Measurements from ENCODE around the gene SHANK1.

The SHANK1 gene

DNA sequence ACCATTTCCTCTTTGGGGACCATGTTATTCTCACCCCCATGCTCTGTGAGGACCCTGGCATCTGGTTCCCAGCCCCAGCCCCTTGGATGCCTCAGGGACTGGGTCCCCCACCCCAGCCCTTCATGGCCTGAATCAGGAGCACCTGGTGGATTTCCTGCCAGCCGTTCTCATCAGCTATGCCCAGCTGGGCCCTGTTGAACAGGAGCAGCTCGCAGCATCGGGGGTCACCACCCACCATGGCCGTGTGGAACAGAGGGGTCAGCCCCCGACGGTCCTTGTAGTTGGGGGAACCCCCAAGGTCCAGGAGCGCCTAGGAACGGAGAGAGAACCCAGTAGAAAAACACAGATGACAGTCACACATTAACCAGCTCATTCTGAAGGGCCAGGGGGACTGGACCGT lies 7.8 kb downstream of the SHANK1 start:
- Histone ChIP-seq H3K4me1 (ENCODE audit: control insufficient read depth, low read length) (peaks cover 12% of the 10 kb centered on the region), H3K4me2 (ENCODE audit: low read length) (no peak overlapping the region), H3K9me3 (ENCODE audit: control insufficient read depth, insufficient read depth, low read length) (no peaks in the 10 kb centered on the region), H3K27me3 (ENCODE audit: control insufficient read depth, low read length) (no peaks in the 10 kb centered on the region), H3K27ac (ENCODE audit: low read depth, low read length) (no peak overlapping the region), H3K79me2 (ENCODE audit: control insufficient read depth, low read length) (no peaks in the 10 kb centered on the region), H3K36me3 (ENCODE audit: control insufficient read depth, low read length) (no peaks in the 10 kb centered on the region), H3K9me2 (replicated peaks; ENCODE audit: control insufficient read depth, low read length) (no peaks in the 10 kb centered on the region), H3F3A (ENCODE audit: control insufficient read depth, insufficient read depth) (no peaks in the 10 kb centered on the region), H3K4me3 (ENCODE audit: low read length) (no peak overlapping the region), H4K20me1 (ENCODE audit: control insufficient read depth, insufficient read depth, low read depth, low read length) (no peaks in the 10 kb centered on the region)
- TF ChIP-seq EZH2phosphoT487 (IDR thresholded peaks at IDR 0.05; ENCODE audit: borderline replicate concordance, low read length) (no peak), CTCF (IDR thresholded peaks at IDR 0.05; ENCODE audit: low read depth, low read length, poor library complexity, severe bottlenecking) (no peak)

DNA sequence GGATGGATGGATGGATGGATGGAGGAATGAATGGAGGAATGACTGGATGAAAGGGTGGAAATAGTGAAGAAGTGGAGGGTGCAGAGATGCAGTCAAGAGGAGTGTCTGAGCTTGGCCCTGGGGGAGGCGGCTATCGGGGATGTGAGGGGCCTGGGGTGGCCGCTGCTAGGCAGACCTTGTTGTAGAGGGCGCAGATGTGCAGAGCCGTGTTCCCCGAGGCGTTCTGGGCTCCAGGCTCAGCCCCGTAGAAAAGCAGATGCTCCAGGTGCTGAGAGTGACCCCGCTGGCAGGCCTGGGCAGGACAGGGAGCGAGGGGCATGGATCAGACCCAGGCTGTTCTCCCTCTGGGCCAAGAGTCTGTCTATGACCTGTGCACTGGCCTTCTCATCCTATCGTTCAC lies 8.4 kb downstream of the SHANK1 start:
- no peaks in the 10 kb centered on the region for H4K20me1 ChIP-seq (ENCODE audit: control insufficient read depth, insufficient read depth, low read depth, low read length)
- H3F3A ChIP-seq (ENCODE audit: control insufficient read depth, insufficient read depth): no peaks in the 10 kb centered on the region
- H3K79me2 ChIP-seq (ENCODE audit: control insufficient read depth, low read length): no peaks in the 10 kb centered on the region
- TF ChIP-seq EZH2phosphoT487 (IDR thresholded peaks at IDR 0.05; ENCODE audit: borderline replicate concordance, low read length) (no peak), CTCF (IDR thresholded peaks at IDR 0.05; ENCODE audit: low read depth, low read length, poor library complexity, severe bottlenecking) (no peak)
- H3K9me2 ChIP-seq (replicated peaks; ENCODE audit: control insufficient read depth, low read length): no peaks in the 10 kb centered on the region
- no peak overlapping the region for H3K4me2 ChIP-seq (ENCODE audit: low read length)
- no peak overlapping the region for H3K27ac ChIP-seq (ENCODE audit: low read depth, low read length)
- peaks cover 12% of the 10 kb centered on the region for H3K4me1 ChIP-seq (ENCODE audit: control insufficient read depth, low read length)
- H3K9me3 ChIP-seq (ENCODE audit: control insufficient read depth, insufficient read depth, low read length): no peaks in the 10 kb centered on the region
- no peaks in the 10 kb centered on the region for H3K27me3 ChIP-seq (ENCODE audit: control insufficient read depth, low read length)
- H3K4me3 ChIP-seq (ENCODE audit: low read length): no peak overlapping the region
- H3K36me3 ChIP-seq (ENCODE audit: control insufficient read depth, low read length): no peaks in the 10 kb centered on the region

DNA sequence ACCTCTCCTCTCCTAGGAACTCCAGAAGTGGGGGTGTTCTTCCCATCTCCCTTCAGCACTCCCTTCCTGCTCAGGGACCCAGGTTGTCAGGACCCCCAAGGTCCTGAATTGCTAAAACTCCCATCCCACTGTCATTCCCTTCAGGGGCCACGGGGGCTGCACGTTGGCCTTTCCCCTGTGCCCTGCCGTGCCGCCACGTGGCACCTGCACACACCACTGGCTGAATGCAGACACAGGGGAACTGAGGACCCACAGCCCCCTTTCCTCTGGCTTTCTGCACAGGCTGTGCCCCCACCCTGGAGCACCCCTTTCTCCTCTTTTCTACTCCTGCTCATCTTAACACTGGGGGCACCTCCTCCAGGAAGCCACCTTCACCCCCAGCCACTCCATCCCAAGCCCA lies 9.0 kb downstream of the SHANK1 start:
- peaks cover 12% of the 10 kb centered on the region for H3K4me1 ChIP-seq (ENCODE audit: control insufficient read depth, low read length)
- H3K27ac ChIP-seq (ENCODE audit: low read depth, low read length): no peak overlapping the region
- no peaks in the 10 kb centered on the region for H3K9me3 ChIP-seq (ENCODE audit: control insufficient read depth, insufficient read depth, low read length)
- no peaks in the 10 kb centered on the region for H3K9me2 ChIP-seq (replicated peaks; ENCODE audit: control insufficient read depth, low read length)
- no peaks in the 10 kb centered on the region for H4K20me1 ChIP-seq (ENCODE audit: control insufficient read depth, insufficient read depth, low read depth, low read length)
- no peaks in the 10 kb centered on the region for H3K79me2 ChIP-seq (ENCODE audit: control insufficient read depth, low read length)
- H3K27me3 ChIP-seq (ENCODE audit: control insufficient read depth, low read length): no peaks in the 10 kb centered on the region
- H3K4me2 ChIP-seq (ENCODE audit: low read length): no peak overlapping the region
- H3F3A ChIP-seq (ENCODE audit: control insufficient read depth, insufficient read depth): no peaks in the 10 kb centered on the region
- H3K4me3 ChIP-seq (ENCODE audit: low read length): no peak overlapping the region
- TF ChIP-seq EZH2phosphoT487 (IDR thresholded peaks at IDR 0.05; ENCODE audit: borderline replicate concordance, low read length): no peak
- no peak for TF ChIP-seq CTCF (IDR thresholded peaks at IDR 0.05; ENCODE audit: low read depth, low read length, poor library complexity, severe bottlenecking)
- no peaks in the 10 kb centered on the region for H3K36me3 ChIP-seq (ENCODE audit: control insufficient read depth, low read length)

- TF ChIP-seq CTCF (IDR thresholded peaks at IDR 0.05; ENCODE audit: low read depth, low read length, poor library complexity, severe bottlenecking) (no peak), EZH2phosphoT487 (IDR thresholded peaks at IDR 0.05; ENCODE audit: borderline replicate concordance, low read length) (no peak)
- no peaks in the 10 kb centered on the region for H4K20me1 ChIP-seq (ENCODE audit: control insufficient read depth, insufficient read depth, low read depth, low read length)
- no peak overlapping the region for H3K4me2 ChIP-seq (ENCODE audit: low read length)
- H3K9me2 ChIP-seq (replicated peaks; ENCODE audit: control insufficient read depth, low read length): no peaks in the 10 kb centered on the region
- no peak overlapping the region for H3K4me3 ChIP-seq (ENCODE audit: low read length)
- H3K79me2 ChIP-seq (ENCODE audit: control insufficient read depth, low read length): no peaks in the 10 kb centered on the region
- no peak overlapping the region for H3K27ac ChIP-seq (ENCODE audit: low read depth, low read length)
- no peaks in the 10 kb centered on the region for H3K27me3 ChIP-seq (ENCODE audit: control insufficient read depth, low read length)
- H3K4me1 ChIP-seq (ENCODE audit: control insufficient read depth, low read length): peaks cover 12% of the 10 kb centered on the region
- no peaks in the 10 kb centered on the region for H3K9me3 ChIP-seq (ENCODE audit: control insufficient read depth, insufficient read depth, low read length)
- no peaks in the 10 kb centered on the region for H3F3A ChIP-seq (ENCODE audit: control insufficient read depth, insufficient read depth)
- no peaks in the 10 kb centered on the region for H3K36me3 ChIP-seq (ENCODE audit: control insufficient read depth, low read length)
These were observed 9.5 kb downstream of the SHANK1 start for GRCh38 chr19:50710094-50710493.

All from DOHH2 (cell line).